H1 (cell line): ENCODE results near the gene POLA2. TPM values are rescaled to one million over a fixed set of nuclear protein-coding genes. Genes with fewer than 3 reads are reported as not detected.

Experiments
- CTCF ChIA-PET: fragments of 300-600 bp; sonication (Branson Sonifier 250); formaldehyde crosslinking; loops from one replicate; lab custom pipeline; 2021; ENCODE audit not compliant: partially characterized antibody; lab: Charles Lee
- POLR2A ChIA-PET: fragments of 300-600 bp; sonication (Branson Sonifier 250); formaldehyde crosslinking; loops from one replicate; lab custom pipeline; 2021; ENCODE audit warnings: inconsistent platforms; ENCODE audit not compliant: partially characterized antibody; lab: Charles Lee
- DNase-seq, 2 experiments: peaks; one replicate each; pipeline versions ENCODE4 v3.0.0 to v3.0.0-alpha.2; 2010 to 2022; ENCODE audit warnings: low spot score in 2 of 2, low read depth in 1 of 2, mixed read lengths in 1 of 2
- FAIRE-seq: peaks from 2 replicates; lab custom pipeline; 2011; peaks lifted over from hg19 to GRCh38; lab: Jason Lieb, UNC
- H2AFZ ChIP-seq: 2 replicates; pipeline ENCODE4 v1.8.1; 2012; ENCODE audit warnings: low read length, inconsistent platforms
- H2AK5ac ChIP-seq: 2 replicates; pipeline ENCODE4 v1.6.1; 2013; ENCODE audit warnings: low read depth, low read length
- H2BK120ac ChIP-seq: replicated peaks from 2 replicates; pipeline ENCODE3; 2013; ENCODE audit warnings: low read depth, low read length, inconsistent platforms
- H2BK12ac ChIP-seq: 2 replicates; pipeline ENCODE4 v1.6.1; 2013; ENCODE audit warnings: low read depth, low read length
- H2BK15ac ChIP-seq: 2 replicates; pipeline ENCODE4 v1.6.1; 2013; ENCODE audit warnings: low read length
- H2BK20ac ChIP-seq: 2 replicates; pipeline ENCODE4 v1.6.1; 2013; ENCODE audit warnings: low read length
- H2BK5ac ChIP-seq: 2 replicates; pipeline ENCODE4 v1.6.1; 2013; ENCODE audit warnings: low read depth, low read length
- H3K14ac ChIP-seq: 2 replicates; pipeline ENCODE4 v1.6.1; 2013; ENCODE audit warnings: inconsistent platforms; ENCODE audit not compliant: insufficient read length
- H3K18ac ChIP-seq: 2 replicates; pipeline ENCODE4 v1.6.1; 2013; ENCODE audit warnings: low read length; ENCODE audit errors: extremely low read depth
- H3K23ac ChIP-seq: 2 replicates; pipeline ENCODE4 v1.6.1; 2013; ENCODE audit warnings: inconsistent platforms; ENCODE audit not compliant: insufficient read length
- H3K23me2 ChIP-seq: 2 replicates; pipeline ENCODE4 v1.6.1; 2013; ENCODE audit warnings: low read depth, low read length
- H3K27ac ChIP-seq: 2 replicates; pipeline ENCODE4 v1.6.1; 2011; ENCODE audit warnings: low read depth, low read length, inconsistent platforms
- H3K27me3 ChIP-seq, 4 experiments: replicated peaks in 1 of 4; 1 replicate in 1 of 4; 2 replicates in 3 of 4; pipeline versions ENCODE4 v1.6.1 to v1.8.1; 2011 to 2013; ENCODE audit warnings: low read length in 3 of 4, mild to moderate bottlenecking in 3 of 4, inconsistent platforms in 2 of 4, mixed read lengths in 2 of 4, moderate library complexity in 1 of 4; ENCODE audit not compliant: control insufficient read depth in 3 of 4, insufficient read depth in 3 of 4; ENCODE audit errors: extremely low read depth in 1 of 4
- H3K36me3 ChIP-seq, 4 experiments: 2 replicates each; pipeline versions ENCODE4 v1.6.1 to v1.8.1; 2011 to 2013; ENCODE audit warnings: mild to moderate bottlenecking in 4 of 4, low read length in 3 of 4, moderate library complexity in 2 of 4, control low read depth in 1 of 4, inconsistent platforms in 1 of 4; ENCODE audit not compliant: insufficient read depth in 4 of 4, control insufficient read depth in 2 of 4
- H3K4ac ChIP-seq: replicated peaks from 2 replicates; pipeline ENCODE3; 2013; ENCODE audit warnings: low read length, low read depth, mixed read lengths, inconsistent platforms; ENCODE audit not compliant: insufficient read length
- H3K4me1 ChIP-seq, 4 experiments: replicated peaks in 1 of 4; 1 replicate in 1 of 4; 2 replicates in 3 of 4; pipeline versions ENCODE4 v1.6.1 to v1.8.1; 2011 to 2013; ENCODE audit warnings: low read length in 3 of 4, inconsistent platforms in 2 of 4, mixed read lengths in 1 of 4; ENCODE audit not compliant: insufficient read depth in 4 of 4, control insufficient read depth in 3 of 4
- H3K4me2 ChIP-seq, 2 experiments: 2 replicates each; pipeline versions ENCODE4 v1.6.1 to v1.8.1; 2011 to 2013; ENCODE audit warnings: low read depth in 2 of 2, low read length in 2 of 2, control low read depth in 1 of 2, inconsistent platforms in 1 of 2, mild to moderate bottlenecking in 1 of 2; ENCODE audit not compliant: insufficient read depth in 1 of 2
- H3K4me3 ChIP-seq, 4 experiments: fragments of 200-600, 300-600 bp in 1 of 4; sonication (generic), shearing (Covaris generic), sonication (Bioruptor Twin) in 1 of 4; 2 replicates each; pipeline versions ENCODE4 v1.5.1 to v1.8.1; 2011 to 2016; ENCODE audit warnings: low read length in 4 of 4, low read depth in 3 of 4, control low read depth in 2 of 4, inconsistent platforms in 2 of 4, mild to moderate bottlenecking in 2 of 4, mixed read lengths in 1 of 4, moderate library complexity in 1 of 4; ENCODE audit not compliant: insufficient read depth in 2 of 4; ENCODE audit errors: extremely low read depth in 1 of 4
- H3K56ac ChIP-seq: replicated peaks from 2 replicates; pipeline ENCODE3; 2013; ENCODE audit warnings: low read depth, mild to moderate bottlenecking, mixed read lengths, low read length, inconsistent platforms; ENCODE audit not compliant: insufficient read length
- H3K79me1 ChIP-seq: 2 replicates; pipeline ENCODE4 v1.6.1; 2013; ENCODE audit warnings: low read depth, low read length, control low read depth
- H3K79me2 ChIP-seq, 2 experiments: 2 replicates each; pipeline versions ENCODE4 v1.6.1 to v1.8.1; 2012 to 2013; ENCODE audit warnings: low read length in 2 of 2, mild to moderate bottlenecking in 2 of 2, inconsistent platforms in 1 of 2; ENCODE audit not compliant: insufficient read depth in 2 of 2, control insufficient read depth in 1 of 2
- H3K9ac ChIP-seq, 4 experiments: replicated peaks in 1 of 4; 1 replicate in 1 of 4; 2 replicates in 3 of 4; pipeline versions ENCODE4 v1.6.1 to v1.8.1; 2011 to 2013; ENCODE audit warnings: low read depth in 3 of 4, low read length in 3 of 4, control low read depth in 2 of 4, mild to moderate bottlenecking in 2 of 4, moderate library complexity in 2 of 4, inconsistent platforms in 1 of 4; ENCODE audit errors: extremely low read depth in 1 of 4
- H3K9me3 ChIP-seq, 2 experiments: 2 replicates each; pipeline versions ENCODE4 v1.6.1 to v1.8.1; 2012 to 2013; ENCODE audit warnings: mild to moderate bottlenecking in 2 of 2, moderate library complexity in 2 of 2, control low read depth in 1 of 2, inconsistent platforms in 1 of 2, low read depth in 1 of 2, low read length in 1 of 2, mixed read lengths in 1 of 2; ENCODE audit not compliant: insufficient read depth in 2 of 2
- H4K20me1 ChIP-seq, 2 experiments: replicated peaks in 1 of 2; 2 replicates each; pipeline versions ENCODE3 to v1.8.1; 2011 to 2013; ENCODE audit warnings: inconsistent platforms in 2 of 2, low read length in 2 of 2, mild to moderate bottlenecking in 1 of 2; ENCODE audit not compliant: insufficient read depth in 2 of 2, control insufficient read depth in 1 of 2
- H4K5ac ChIP-seq: 2 replicates; pipeline ENCODE4 v1.6.1; 2013; ENCODE audit warnings: low read length, low read depth, mixed read lengths, inconsistent platforms; ENCODE audit not compliant: insufficient read length
- H4K8ac ChIP-seq: 2 replicates; pipeline ENCODE4 v1.8.0; 2013; ENCODE audit warnings: mild to moderate bottlenecking, moderate library complexity, low read length, inconsistent platforms; ENCODE audit not compliant: insufficient read depth; ENCODE audit errors: extremely low read depth
- H4K91ac ChIP-seq: replicated peaks from 2 replicates; pipeline ENCODE3; 2013; ENCODE audit warnings: low read length, mixed read lengths, inconsistent platforms; ENCODE audit not compliant: insufficient read length
- CHD1 ChIP-seq: IDR thresholded peaks from 2 replicates; pipeline ENCODE4 v1.6.1; 2012; ENCODE audit warnings: low read depth, low read length, improper control_type of control experiment
- RAD21 ChIP-seq, 2 experiments: IDR thresholded peaks in 1 of 2; conservative IDR thresholded peaks in 1 of 2; 2 replicates each; pipeline ENCODE4 v1.6.1; 2011; ENCODE audit warnings: low read depth in 2 of 2, low read length in 2 of 2, improper control_type of control experiment in 1 of 2, inconsistent platforms in 1 of 2, mild to moderate bottlenecking in 1 of 2, moderate library complexity in 1 of 2
- SIX5 ChIP-seq: IDR thresholded peaks from 2 replicates; pipeline ENCODE4 v1.6.1; 2011; ENCODE audit warnings: mild to moderate bottlenecking, low read depth, low read length
- WGBS, 2 experiments: shearing (Covaris generic) in 1 of 2; methylation state at CpG; one replicate each; pipeline versions ENCODE4 v1.1.6 to v1.1.7; 2013 to 2015; ENCODE audit warnings: low lambda C conversion rate in 2 of 2, mixed read lengths in 2 of 2, inconsistent platforms in 1 of 2, low coverage in 1 of 2, missing lambda C conversion rate in 1 of 2; ENCODE audit not compliant: insufficient replicate concordance in 2 of 2, insufficient coverage in 1 of 2, insufficient read length in 1 of 2; ENCODE audit errors: extremely low coverage in 1 of 2, missing lambda C conversion rate in 1 of 2; 5-methylcytosine and 5-hydroxymethylcytosine counted together
- polyA plus RNA-seq, 7 experiments: library from polyadenylated mRNA; depleted of rRNA in 3 of 7; stranded (reverse) in 5 of 7; unstranded in 2 of 7; fragments of >200 nt in 5 of 7; fragments of 200-250 nt in 2 of 7; gene quantifications; 1 replicate in 5 of 7; 2 replicates in 1 of 7; 4 replicates in 1 of 7; pipeline versions ENCODE4 v1.2.1 to v1.2.3, GENCODE V29; 2011 to 2013; ENCODE audit warnings: missing spikeins in 2 of 7, mixed read lengths in 2 of 7
- total RNA-seq: library from RNA; stranded (reverse); fragmentation: NEBNext Ultra II Directional; extraction: Animal tissue kit (Norgen Biotek cat#: 25700); gene quantifications from 2 replicates; pipeline ENCODE4 v1.2.1, GENCODE V29; 2021

Gene POLA2
- total and polyA plus RNA-seq, 2 of the 8 experiments (the other 6 are each of a cell fraction or from before 2014, with no cell fraction given), result 31.2 to 55.9 TPM

- Histone ChIP-seq H2BK5ac (no peak overlapping the region), H3K18ac (no peak overlapping the region; the same call in 1 of the 2 replicates), H3K4ac (no peak overlapping the region), H3K14ac (no peak overlapping the region), H2BK15ac (no peak overlapping the region), H4K91ac (no peak overlapping the region), H3K9me3 (no peaks in the 10 kb centered on the region), H4K5ac (no peak overlapping the region), H2BK12ac (no peak overlapping the region), H3K4me3 (no peak overlapping the region), H2AFZ (no peak overlapping the region), H4K20me1 (no peaks in the 10 kb centered on the region), H2BK120ac (no peak overlapping the region), H3K36me3 (no peaks in the 10 kb centered on the region), H2AK5ac (no peak overlapping the region), H3K27me3 (no peaks in the 10 kb centered on the region), H3K27ac (no peak overlapping the region), H3K56ac (no peak overlapping the region), H4K8ac (no peak overlapping the region), H3K79me1 (no peaks in the 10 kb centered on the region), H3K79me2 (no peaks in the 10 kb centered on the region), H3K4me2 (no peak overlapping the region), H3K23ac (no peak overlapping the region), H3K23me2 (no peaks in the 10 kb centered on the region), H3K9ac (no peak overlapping the region), H2BK20ac (no peak overlapping the region), H3K4me1 (peaks cover 3 to 12% (median 5%) of the 10 kb centered on the region in 4 experiments; a peak in 5 of 7 replicates)
- WGBS, 2 experiments, result 76% methylated on average over 5 of the region's 5 CpGs; no CpG with 5 or more reads in 1 of the 2 experiments
- TF ChIP-seq CHD1 (no peak), RAD21 (IDR thresholded peaks at IDR 0.05 in 1 of 2, conservative IDR thresholded peaks at IDR 0.05 in 1 of 2; ENCODE audit: low read depth in 2 of 2, low read length in 2 of 2) (no peak), SIX5 (no peak)
- ChIA-PET POLR2A (interaction anchor here (1.1 to 6.8 kb wide), 4 partner anchors 10 to 35 kb away, joined by 3 to 38 read pairs (median 4); no protein-coding TSS in a partner anchor), CTCF (interaction anchor here (1.2 to 5.7 kb wide), 2 partner anchors 9 to 15 kb away, joined by 4 to 35 read pairs; no protein-coding TSS in a partner anchor)
- no peak for DNase-seq
- FAIRE-seq, result no peak
Observed at GRCh38 chr11:65241134-65241533, 20.6 kb upstream of the POLA2 start.
